Activated CD8-positive, alpha-beta memory T cell treated with anti-CD3 and anti-CD28 coated beads, Interleukin-2, amount 50 U/mL, for 1 hour (primary cell): ENCODE results near the gene GNAQ.
"Not testable (repeated sequence)": the region's sequence is repeated elsewhere in the genome, so short reads cannot be mapped to it uniquely, and the experiment has no call there.

ENCODE experiments used
- DNase-seq: peaks from one replicate; pipeline ENCODE4 v3.0.0-alpha.2; 2020; ENCODE audit errors: extremely low read depth

Gene GNAQ

DNA sequence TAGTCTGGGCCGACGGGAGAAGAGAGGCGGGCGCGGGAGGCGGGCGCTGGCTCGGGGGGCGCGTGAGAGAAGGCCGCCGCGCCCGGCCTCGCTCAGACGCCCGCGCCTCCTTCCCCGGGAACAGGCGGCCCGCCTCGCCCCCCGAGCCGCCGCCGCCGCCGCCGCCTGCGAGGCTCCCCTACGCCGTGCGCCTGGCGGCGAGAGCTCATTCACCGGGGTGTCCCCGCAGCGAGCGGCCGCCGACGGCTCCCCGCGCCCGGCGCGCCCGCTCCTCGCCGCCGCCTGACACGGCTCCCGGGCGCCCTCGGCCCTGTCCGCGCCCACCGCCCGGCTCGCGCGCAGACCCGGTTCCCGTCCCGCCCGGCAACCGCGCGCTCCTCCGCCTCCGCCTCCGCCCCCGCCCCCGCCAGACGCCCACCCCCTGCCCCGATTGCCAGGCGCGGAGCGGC is at the start of gene GNAQ:
Gene GNAQ (minus strand): TSS at position 368 of the 449 bp plus-strand sequence. CDS start 576 bp downstream, outside the sequence.
- DNase-seq: no peak

DNA sequence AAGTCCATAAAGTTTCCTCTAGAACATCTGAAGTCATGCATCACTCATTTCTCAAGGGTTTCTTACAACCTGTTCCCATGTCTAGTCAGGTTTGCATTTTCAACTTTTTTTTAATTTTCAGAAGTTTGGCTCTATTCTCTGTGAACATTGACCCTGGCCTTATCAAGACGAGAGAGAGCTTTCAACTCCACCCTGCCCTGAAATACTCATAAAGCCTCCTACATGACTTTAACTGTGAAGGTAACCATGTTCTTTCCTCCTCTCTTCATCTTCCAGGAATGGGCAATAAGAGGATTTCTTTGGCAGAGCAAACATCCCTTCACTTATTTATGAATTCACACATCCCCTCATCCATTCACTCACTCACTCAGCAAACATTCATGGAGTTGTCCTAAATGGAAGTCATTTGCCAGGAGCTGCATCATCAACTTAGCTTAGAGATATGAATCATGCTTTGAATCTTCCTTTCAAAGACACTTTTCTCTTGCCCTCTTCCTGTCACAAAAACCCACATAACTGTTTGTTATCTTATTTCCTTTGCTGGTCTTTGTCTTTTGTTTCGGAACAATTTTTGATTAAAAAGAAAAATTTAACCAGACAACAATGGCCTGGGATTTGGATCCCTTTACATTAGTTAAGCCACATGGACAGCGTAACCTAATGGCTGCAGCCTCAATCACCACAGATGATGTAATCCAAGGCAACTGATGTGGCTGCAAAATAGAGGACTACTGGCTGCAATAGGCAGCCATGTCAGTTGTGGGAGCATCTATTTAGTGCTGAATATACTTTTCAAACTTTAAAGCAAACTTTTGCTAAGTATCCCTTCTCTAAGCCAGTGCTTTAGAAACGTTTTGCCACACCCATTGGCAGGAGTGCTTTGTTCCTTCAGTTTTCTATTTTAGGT is 43.0 kb upstream of the GNAQ start:
- DNase-seq: no peak

DNA sequence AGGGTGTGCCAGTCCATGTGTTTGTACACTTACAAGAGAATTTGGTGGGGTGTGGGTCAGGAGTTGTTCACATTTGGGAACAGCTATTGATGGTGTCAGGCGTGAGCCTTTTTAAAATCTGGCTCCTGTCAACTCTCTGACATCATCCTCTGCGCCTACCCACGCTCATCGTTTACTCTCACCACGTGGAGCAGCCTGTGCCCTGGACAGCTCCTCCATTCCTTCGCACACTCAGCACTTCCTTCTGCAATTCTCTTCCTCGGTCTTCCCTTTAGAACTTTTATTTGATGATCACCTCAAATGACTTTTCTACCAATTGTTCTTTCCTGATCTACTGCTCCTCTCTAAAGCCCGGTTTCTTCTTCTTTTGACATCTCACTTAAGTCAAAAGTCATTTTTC is 42.1 kb upstream of the GNAQ start:
- DNase-seq: no peak

DNA sequence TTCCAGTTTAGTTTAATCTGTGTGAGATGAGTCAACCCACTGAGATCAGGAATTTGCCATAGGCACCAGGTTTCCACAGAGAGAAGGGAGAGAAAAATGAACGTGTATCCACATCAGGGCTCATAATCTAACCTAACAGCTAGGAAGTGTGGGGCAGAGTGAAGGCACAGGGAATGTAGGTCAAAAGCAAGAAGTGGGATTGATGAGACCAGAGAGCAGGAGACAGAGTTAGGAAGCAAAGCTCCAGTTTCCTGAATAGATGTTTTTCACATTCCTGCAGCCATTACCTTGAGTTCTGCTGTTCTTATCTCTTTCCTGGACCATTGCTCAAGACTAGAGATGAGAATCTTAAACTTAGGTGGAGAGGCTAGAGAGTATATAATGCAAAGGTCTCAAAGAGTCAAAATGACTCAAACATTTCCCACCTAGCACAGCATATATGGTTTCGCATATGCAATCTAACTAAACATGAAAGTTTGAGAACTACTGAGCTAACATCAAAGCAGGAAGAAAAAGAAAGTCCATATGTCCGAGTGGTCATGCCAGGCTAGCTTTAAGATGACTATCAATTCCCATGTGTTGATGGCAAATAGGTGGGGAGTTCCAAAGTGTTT is 41.1 kb upstream of the GNAQ start:
- no peak for DNase-seq

DNA sequence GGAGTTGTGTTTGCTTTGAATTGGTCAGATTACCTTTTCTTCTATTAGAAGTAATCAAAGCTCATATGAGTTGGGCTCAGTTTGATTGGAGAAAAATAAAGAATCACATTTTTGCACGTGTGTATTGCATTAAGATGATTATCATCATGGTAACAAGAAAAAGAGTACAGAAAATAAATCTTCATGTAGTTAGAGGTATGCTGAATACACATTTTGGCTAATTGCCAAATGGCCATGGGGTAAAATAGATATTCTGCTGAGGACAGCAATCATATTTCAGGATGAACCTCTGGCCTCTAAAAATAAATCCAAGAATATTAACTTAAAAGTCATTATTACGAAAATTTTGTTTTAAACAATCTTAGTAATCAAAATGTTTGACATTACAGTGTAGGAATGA is 38.9 kb upstream of the GNAQ start:
- no peak for DNase-seq

DNA sequence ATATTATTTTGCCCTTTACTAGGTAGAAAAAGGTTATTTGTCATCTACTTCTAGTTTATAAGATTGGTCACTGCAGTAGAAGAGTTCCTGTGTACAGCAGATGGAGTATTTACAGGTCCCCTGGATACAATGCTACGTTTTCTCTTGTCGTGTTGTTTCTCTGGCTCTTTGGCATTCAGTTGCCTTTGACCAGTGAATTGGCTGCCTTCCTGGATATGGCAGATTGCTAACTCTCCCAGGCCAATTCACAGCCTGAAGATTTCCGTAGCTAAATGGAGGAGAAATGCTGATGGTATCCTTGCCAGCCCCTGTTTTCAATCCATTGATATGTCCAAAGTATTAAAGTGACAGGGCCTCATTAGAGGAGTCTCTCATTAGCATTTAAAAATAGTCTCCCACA is 32.5 kb upstream of the GNAQ start:
- no peak for DNase-seq

DNA sequence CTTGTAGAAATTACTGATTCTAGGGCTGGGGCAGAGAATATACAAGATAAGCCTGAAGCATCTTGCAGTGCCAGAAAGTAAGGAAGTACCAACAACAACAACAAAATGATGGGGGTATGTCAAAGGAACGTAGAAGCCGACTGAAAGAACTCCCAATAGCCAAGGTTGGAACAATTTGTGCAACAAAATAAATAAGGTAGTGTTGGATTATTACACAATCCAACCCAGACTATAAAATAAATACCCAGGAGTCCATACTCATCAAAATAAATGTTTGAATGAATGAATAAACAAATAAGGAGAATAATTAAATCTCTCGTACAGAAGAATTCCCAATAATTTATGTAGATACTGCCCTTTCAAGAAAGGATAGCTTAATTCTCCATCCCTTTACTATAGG is 31.1 kb upstream of the GNAQ start:
- DNase-seq: no peak

DNA sequence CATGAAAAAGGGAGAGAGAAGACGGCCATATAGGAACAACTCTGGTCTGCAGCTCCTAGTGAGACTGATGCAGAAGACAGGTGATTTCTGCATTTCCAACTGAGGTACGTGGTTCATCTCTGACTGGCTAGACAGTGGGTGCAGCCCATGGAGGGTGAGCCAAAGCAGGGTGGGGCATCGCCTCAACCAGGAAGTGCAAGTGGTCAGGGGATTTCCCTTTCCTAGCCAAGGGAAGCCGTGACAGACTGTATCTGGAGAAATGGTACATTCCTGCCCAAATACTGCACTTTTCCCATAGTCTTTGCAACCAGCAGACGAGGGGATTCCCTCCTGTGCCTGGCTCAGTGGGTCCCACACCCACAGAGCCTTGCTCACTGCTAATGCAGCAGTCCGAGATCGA is 22.6 kb upstream of the GNAQ start:
- not testable (repeated sequence) for DNase-seq

DNA sequence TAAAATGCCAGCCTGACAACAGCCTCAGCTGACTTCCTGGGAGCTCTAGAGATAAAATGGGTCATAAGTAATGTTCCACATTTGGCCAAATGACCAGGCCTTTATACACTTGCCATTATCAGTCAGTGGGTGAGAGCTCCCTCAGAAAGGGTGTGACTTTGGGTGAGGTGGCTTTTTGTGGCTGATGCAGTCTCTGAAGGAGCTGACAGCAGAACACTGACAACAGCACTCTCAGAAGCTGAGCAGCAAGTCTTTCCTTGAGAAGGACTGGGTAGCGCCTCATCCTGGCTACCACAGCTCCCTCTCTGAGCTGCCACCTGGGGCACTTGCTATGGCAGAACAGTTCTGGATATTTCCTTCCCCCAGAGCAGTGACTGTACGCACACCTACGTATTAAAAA is 22.0 kb upstream of the GNAQ start:
- no peak for DNase-seq

DNA sequence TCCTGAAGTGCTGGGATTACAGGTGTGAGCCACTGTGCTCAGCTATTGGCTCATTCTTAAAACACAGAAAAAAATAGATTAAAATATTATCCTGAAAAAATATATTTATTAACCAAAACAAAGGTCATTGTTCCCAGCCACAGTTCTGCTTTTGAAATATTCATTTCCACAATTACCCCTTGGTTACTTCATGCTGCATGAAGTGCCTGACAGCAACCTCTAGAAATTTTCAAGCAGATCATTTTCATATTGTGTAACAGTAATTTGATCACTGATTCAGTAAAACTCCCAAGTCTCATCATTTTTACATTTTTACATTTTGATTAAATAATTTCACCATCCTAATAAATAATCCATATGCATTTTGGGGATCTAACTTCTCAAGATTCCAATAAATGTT is 18.8 kb upstream of the GNAQ start:
- DNase-seq: no peak

DNA sequence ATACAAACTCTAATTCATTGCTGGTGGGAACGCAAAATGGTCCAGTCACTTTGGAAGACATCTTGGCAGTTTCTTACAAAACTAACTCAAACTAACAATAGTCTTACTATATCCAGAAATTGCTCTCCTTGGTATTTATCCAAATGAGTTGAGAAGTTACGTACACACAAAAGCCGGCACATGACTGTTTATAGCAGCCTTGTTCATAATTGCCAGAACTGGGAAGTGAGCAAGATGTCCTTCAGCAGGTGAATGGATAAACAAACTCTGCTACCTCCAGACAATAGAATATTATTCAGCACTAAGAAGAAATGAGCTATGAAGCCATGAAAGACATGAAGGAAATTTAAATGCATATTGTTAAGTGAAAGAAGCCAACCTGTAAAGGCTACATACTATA is 17.9 kb upstream of the GNAQ start:
- DNase-seq: no peak

DNA sequence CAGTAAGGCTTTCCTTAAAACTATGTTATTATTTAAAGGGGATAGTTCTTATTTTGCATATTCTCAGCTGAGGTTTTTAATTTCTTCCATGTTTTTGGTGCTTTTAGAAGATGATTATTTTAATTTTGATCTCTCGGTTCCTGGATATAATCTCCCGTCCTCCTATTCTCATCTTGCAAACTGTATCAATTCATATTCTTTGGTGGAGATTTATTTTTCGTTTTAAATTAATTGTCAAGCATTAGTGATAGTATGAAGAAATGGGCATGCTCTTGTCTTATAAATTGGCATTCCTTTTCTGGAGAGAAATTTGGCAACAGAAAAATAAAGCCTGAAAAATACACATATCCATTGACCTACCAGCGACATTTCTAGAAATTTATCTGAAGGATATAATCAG is 15.5 kb upstream of the GNAQ start:
- DNase-seq: no peak

DNA sequence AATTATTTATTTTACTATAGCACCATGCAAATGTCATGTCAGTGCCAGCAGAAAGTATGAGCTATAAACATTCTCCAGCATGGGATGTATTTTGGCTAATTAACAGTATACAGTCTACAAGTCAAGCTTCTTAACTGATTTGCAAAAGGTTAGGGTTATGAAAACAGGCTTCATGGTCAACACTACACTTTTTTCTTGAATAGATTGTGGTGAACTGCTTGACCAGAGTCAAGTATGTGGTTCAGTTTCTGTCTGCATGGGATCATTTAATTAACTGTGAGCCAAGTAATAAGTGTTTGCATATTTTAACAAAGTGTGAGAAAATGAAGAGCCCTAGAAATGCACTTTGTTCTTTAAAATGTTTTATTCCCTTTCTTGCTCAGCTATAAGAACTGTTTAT is 14.5 kb upstream of the GNAQ start:
- no peak for DNase-seq

DNA sequence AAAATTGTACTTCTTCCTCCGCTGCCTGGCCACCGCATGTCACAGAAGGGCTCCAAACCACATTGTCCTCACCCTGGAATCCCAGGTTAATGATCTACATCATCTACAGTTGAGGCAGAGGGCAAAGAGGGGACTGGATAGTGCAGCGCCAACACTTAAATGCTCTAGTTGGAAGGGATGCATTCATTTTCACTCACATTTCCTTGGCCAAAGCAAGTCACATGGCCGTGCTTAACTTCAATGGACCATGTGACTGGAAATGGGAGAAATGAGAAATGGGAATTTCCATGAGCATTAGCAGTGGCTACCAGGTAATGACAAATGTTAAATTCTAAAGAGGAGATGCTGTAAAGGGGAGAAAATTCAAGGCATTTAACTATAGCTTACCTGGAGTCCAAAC is 13.3 kb upstream of the GNAQ start:
- DNase-seq: no peak

DNA sequence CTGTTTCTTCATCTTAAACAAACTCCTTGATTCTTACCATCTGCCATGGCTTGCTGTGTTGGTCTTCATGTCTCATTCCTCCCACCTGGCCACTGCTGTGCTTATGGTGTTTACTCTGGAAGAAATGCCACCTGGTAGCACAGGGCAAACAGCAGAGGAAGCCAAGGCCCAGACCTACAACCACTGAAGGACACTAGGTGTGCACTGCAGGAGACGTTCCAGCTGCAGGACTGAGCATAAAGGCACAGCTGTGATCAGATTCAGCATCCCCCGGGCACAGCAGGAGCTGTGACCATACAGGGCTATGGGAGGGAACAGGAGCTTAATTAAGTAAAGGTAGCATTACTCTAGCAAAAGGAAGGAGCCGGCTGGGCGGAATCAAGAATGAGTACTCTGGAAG is 12.6 kb upstream of the GNAQ start:
- DNase-seq: no peak

DNA sequence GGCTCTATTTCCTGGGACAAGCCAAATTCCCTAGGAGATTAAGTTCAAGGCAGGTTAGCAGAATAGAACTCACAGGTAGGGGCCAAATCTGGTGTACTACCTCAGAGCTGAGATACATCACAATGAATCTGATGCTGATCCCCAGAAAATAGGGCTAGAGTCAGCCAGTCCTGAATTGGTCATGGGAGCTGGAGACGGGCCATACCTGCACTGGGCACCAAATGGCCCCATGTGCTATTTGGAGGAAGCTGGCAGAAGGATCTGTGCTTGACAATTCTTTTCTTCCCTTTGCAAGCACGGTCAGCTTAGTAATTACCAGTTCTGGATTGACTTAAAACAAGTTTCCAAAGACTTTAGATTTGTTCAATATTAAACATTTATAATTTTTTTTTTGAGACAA is 10.4 kb upstream of the GNAQ start:
- no peak for DNase-seq

DNA sequence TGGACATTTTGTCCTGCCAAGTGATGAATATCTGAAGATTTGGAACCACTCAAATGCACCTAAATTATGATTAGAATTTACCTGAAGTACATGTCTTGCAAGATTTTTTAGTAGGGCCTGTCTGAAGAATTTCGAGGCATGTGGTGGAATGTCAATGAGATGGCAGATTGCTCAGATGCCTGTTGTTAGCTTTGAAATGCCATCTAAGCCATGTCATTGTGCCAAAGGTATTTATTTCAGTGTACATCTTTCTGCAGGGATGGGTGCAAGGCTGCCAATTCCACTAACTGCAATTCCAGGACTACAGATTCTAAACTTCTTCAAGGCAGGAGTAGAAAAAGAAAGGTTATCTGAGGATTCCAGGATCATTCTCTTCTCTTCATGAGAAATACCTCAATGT is 9.1 kb upstream of the GNAQ start:
- DNase-seq: no peak

DNA sequence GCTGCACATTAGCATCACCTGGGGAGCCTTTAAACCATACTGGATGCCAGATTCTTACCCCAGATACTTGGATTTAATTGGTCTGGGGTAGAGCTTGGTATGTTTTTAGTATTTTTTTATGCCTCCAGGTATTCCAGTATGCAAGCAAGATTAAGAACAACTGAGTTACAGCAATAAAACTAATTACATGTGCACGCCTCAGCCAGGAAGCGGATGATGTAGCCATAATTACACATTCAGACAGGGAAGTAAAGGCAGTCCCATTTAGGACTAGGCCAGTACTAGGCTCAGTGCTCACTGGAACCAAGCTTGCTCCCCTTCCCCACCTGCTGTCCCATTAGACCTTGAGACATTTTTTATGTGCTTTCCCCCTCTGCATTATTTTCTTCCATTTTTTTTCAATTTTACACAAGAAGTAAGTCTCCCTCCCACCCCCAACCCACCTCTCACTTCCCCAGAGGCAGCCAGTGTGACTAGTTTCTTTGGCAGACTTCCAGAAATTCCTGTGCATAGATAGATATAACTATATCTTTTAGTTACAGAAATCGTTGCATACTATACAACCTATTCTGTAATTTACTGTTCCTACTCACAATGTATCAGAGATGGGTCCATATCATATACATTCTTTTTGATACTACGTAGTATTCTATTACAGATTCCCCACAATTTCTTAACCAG is 7.1 kb upstream of the GNAQ start:
- no peak for DNase-seq

DNA sequence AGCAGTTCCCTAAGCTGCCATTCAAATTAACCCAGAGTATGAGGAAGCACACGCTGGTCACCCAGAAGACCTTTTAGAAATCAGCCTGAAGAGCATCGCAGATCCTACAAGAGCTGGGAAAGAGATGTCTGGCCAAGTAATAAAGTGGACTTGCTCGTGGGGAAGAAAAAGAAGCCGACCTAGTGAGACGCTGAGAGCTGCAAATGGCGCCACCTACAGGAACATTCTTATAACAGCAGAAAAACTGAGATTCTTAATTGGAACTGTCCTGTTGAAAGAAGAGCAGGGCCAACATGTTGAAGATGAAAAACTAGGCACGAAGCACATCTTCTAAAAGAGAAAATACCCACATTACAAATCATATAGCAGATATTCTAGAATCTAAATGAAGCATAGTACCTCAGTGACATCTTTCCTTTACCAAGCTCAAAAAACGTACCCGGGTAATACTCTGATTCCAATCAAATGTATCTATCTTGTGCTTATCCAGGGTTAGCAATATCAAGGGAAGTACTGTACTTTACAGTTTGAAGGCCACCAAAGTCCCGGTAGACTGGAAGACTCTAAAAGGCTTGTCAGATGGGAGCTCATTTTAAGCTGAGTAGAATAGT is 3.9 kb upstream of the GNAQ start:
- no peak for DNase-seq

DNA sequence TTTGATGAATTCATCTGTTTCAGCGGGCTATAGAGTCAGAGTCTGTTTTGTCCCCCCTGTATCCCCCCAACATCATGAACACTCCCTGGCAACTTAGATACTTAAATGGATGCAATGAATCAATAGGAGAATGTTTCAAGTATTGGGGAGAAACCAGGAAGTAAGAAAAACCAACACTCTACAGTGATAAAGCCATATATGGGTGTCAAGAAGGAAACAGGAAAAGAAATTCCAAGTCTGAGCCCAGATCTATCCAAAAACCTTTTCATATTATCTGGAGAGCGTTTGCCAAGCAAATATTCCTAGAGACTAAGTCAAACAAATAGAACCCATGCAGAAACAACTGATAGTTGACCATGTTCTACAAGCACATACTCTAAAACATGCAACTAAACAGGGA is 2.3 kb upstream of the GNAQ start:
- no peak for DNase-seq

DNA sequence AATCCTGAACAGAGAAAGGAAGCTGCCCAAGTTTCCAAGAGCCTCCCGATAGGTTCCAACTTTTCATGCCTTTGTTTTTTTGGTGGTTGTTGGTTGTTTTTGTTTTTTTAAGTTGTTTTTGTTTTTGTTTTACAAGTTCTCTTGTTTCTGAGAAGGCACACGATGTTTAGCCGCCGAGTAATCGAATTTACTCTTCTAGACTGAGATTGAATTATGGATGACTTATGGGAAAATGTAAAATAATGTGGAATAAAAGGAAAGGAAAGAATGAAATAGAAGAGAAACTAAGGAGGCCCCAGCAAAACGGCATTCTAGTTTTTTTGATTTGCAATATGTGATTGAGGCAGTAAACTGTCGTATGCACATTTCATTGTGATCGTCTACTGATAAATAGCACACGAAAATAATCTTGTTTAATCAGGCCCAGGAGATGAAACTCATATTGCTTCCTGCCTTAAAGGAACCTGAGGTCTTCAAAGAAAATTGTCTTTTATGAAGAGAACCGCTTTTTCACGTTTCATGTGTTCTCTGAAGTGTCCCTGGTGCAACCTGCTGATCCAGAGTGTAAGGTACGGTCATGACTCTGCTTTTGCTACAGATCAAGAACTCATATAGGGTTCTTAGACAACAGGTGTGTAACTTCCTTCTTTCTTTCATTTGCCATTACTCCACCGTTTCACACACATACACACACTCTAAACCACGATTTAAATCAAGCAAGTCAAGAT is 1.3 kb upstream of the GNAQ start:
- DNase-seq: no peak
